Activated T-cell treated with anti-CD3 and anti-CD28 coated beads, Interleukin-2, amount 50 U/mL, for 48 hours (primary cell): ENCODE measurements around the gene RXRB.
"Not testable (repeated sequence)": the region's sequence is repeated elsewhere in the genome, so short reads cannot be mapped to it uniquely, and the experiment has no call there.

Source experiments
- DNase-seq, 2 experiments: peaks; one replicate each; pipeline ENCODE4 v3.0.0-alpha.2; 2020

The RXRB gene

DNA sequence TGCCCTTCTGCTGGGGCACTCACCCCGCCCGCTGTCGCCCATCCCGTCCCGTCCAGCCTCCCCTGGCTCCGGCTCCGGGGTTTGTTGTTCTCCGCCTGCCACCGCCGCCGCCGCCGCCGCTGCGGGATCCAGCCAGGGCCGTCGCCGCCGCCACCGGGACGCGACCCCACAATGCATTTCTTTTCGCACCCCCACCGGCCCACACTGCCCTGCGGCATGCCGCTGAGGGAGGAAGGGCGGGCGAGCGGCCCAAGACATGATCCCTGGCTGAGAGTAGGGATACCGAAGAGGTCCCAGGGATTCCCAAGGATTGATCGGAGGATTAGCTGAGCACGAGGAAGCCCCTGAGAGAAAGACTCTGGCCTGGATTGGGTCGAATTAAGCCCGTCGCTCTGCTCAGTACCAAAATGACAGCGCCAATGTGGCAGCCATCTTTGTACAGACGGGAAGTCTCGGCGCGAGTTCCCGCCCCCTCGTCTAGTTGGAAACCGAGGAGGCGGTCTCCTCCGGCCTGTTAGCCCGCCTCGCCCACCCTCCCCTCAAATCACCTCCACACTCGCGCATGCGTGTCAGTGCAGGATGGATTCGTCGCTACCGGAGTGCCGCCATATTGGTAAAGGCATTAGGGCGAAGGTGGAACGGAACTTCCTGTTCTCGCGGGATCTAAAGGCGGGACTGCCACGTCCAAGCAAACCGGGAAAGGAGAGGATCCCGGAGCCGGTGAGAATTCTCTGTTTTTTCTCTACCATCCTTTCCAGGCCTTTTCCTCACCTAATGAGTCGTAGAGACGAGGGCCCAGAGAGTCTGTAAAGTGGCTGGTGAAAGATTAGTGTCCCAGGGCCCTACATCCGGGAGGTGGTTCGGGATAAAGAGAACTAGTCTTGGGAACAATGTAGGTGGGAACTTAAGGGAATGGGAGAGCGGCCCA lies at the start of gene RXRB, which contains the start of gene SLC39A7:
TSS of gene RXRB (minus strand) at position 447 of the 928 bp plus-strand sequence. CDS start at position 258, 189 bp downstream.
TSS of gene SLC39A7 (plus strand) at position 649 of the 928 bp plus-strand sequence. CDS start 379 bp downstream, outside the sequence.
- DNase-seq, result peak; percentile 99

DNA sequence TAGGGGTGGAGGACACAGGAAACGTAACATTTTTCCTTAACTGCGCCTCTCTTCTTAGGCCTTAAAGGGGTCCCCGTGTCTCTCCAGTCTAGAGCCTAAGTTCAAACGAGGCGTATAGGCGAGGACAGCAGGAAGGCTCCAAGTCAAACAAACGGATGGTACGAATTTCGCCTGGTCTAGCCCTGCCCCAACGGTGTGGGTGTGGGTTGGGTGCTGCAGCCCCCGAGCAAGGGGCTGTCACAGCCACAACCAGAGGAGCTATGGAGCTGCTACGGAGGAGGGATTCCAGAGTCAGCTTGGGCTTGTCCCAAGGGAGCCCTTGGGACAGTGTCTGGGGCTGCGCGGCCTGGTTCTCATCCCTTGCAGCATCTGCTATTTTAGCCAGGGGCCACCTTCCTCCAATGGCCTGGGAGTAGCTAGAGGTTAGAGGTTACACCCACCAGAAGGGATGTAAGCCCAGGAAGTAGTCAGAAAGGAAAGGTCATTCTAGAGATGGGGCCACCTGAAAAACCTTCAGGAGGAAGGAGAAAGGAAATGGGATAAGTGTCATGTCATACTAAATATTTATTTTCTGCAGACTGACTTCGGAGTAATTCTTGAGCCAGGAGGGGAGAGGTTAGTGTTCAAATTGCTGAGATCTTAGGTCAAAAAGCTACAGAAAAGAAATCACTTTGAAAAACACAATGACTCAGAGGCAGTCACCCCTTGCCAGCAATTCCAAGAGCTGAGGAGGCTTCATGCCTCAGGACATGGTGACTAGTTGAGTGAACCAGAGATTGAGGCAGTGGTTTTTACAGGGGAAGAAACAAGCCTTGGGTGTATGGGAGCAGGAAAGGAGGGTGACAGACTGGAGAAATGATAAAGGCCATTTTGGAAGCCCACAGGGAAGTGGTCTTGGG lies 49.5 kb upstream of the RXRB start:
- DNase-seq, result peak in 1 of 2 experiments; percentile 47

DNA sequence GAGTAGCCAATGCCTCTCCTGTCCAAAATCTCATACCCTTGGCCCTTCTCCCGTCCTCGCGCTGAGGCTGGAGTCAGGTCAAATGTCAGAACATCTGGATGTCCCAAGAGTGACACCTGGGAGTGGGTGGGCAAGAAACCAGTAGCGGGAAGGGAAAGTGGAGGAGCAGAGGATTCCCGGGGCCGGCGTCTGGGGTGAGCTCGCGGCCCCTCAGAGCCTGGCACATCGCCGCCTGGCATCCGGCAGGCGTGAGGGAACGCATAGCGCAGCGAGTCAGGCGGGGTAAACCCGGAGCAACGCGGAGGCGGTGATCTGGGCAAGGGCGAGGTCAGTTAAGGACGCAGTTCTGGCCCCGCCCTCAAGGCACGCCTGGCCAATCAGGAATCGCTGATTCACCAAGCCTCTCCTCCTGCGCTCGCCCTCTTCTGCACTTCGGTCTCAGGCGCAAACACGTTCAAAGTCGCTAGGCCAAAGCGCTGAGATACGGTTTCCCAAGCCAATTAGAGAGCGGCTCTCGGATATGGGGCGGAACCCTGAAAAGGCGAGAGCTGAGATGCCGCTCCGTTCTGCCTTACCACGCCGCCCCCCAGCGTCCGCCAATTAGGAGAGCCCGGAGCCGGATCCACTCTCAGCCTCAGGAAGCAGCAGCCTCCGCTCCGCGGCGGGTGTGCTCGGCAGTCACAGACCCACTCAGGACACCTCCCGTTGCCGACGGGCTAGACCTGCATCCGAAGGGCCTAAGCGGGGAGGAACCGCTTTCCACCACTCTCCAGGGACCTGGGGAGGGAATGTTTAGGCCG lies 48.7 kb upstream of the RXRB start:
- peak; percentile 96 to 98 for DNase-seq

DNA sequence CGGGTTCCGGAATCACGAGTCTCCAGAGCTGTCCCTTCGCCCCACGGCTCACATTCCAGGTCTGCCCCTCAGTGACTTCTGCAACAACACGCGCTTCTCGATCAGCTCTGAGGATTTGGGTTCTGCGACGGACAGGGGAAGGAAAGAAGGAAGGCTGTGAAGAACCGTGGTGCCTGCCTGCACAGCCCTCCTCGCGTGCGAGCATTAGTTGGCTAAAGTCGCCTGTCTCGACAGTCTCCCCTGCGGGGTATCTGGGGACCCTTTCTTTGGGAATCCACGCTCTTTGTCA lies 48.1 kb upstream of the RXRB start:
- no peak for DNase-seq

DNA sequence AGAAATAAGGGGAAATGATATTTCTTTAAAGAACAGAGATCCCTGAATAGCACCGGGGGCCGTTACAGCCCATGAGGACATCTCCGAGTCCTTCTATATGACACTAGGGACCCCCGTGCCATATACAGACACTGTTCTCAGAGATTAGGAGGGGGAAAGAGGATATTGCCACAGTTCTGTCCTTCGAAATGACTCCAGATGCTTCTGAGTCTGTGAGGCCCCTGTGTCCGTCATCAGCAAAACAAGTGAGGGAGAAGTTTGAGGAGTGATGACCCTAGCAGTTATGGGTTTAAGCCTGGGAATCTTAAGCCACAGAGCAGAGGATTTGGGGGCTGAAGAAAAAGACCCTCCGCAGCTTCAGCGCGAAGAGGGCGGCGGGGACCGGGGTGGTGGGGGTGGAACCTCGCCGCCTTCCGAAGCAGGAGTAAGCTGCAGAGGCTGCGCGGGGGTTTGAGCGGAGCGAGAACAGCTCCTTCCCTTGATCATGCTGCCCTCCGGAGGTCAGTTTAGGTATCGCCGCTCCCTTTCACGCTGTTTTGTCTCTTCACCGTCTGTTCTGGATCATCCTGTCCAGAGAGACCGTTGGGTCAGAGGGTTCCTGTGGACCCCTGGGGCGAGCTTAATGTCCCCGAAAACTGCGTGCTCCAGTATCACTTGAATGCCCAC lies 47.6 kb upstream of the RXRB start:
- DNase-seq, result peak; percentile 96 to 98

DNA sequence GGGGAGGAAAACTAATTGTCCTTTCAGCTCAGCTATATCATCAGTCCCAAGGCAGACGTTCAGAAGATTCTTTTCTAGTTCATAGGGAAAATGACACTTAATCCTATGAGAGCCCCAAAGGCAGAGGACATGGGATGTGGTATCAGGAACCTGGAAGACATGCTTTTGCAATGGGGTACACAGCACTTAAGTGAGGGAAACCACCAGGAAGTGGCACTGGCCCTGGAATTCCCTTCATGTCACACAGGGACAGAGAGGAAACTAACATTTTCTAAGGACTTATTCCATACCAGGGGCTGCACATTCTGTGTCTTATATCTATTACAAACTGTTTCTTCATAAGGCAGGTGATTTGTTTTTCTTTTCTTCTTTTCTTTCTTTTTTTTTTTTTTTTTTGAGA lies 43.0 kb upstream of the RXRB start:
- no peak for DNase-seq

DNA sequence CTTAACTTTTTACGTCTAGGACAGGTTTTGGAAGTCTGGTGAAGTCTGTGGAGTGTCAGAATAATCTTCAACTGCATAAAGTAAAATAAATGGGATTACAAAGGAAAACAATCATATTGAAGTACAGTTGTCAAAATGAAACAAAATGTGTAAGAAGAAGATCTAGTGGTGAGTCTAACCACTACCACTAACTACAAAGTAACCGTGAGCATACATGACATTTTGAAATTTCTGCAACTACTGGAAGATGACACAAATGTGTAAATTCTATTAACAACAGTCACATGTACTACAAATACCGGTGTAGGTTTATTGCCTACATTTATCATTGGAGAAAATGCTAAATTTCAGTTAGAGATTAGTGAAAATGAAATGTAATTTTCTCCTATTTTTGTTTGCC lies 41.5 kb upstream of the RXRB start:
- no peak for DNase-seq

DNA sequence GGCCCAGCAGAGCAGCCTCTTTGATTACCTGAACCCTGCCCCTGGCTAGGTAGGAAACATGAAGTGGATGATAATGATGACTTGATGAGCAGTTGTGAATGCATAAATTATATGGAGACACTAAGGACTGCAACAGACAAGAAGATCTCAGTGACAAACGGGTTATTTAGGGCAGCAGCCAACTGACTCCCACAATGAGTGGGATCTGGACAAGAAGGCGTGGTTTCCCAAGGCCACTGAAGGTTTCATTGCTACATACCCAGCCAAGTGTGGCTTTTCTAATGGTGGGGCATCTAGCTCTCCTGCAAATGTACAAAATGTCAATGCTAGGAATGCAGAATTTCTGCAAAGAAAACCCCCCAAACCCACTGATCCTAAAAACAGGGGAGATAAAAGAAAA lies 37.3 kb upstream of the RXRB start:
- DNase-seq, result no peak

DNA sequence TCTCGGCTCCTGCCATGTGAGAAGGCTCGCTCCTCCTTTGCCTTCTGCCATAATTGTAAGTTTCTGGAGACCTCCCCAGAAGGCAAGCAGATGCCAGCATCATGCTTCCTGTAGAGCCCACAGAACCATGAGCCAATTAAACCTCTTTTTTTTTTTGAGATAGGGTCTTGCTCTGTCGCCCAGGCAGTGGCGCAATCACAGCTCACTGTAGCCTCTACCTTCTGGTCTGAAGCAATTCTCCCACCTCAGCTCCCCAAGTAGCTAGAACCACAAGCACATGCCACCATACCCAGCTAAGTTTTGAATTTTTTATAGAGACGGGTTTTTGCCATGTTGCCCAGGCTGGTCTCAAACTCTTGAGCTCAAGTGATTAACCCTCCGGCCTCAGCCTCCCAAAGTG lies 36.4 kb upstream of the RXRB start:
- no peak for DNase-seq

DNA sequence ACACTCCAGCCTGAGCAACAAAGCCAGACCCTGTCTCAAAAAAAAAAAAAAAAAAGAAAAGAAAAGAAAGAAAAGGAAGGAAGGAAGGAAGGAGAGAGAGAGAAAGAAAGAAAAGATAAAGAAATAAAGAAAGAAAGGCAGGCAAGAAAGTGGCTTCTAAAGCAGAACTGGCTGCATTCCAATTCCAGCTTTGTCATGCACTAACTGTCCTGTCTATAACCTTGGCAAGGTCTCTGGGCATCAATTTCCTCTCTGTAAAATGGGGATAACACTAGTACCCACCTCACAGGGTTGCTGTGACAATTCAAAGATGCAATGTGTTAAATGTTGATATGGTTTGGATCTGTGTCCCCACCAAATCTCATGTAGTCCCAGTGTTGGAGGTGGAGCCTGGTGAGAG lies 35.9 kb upstream of the RXRB start:
- no peak for DNase-seq

DNA sequence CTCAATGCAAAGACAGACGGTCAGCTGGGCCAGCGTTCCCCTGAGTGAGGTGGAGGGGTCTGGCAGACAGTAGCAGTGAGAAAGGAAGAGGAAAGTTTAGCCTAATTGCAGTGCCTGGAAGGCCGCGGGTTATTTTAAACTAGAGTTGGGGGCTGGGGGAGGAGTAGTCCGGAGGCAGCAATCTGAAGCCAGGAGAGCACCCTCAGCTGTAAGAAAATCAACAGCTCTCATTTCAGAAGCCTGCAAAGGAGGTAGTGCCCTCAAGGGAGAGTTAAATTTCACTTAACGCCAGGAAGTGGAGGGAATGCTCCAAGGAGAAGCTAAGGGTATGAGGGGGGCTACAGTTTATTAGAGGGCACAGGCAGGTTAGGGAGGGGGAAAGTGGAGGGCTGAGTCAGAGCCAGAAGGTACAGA lies 34.8 kb upstream of the RXRB start:
- no peak for DNase-seq

DNA sequence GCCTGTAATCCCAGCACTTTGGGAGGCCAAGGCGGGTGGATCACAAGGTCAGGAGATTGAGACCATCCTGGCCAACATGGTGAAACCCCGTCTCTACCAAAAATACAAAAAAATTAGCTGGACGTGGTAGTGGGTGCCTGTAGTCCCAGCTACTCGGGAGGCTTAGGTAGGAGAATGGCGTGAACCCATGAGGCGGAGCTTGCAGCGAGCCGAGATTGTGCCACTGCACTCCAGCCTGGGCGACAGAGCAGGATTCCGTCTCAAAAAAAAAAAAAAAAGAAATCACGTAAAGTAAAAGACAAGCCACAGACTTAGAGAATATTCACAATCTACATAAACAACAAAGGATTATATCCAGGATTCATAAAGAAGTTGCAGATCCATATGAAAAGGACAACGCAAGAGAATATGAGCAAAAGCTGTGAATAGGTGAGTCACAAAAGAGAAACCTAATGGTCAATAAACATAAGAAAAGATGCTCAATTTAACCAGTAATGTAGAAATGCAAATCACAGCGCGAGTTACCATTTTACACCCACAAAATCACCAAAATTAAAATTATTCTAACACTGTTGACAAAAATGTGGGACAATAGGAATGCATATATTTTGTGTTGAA lies 26.1 kb upstream of the RXRB start:
- not testable (repeated sequence) for DNase-seq

DNA sequence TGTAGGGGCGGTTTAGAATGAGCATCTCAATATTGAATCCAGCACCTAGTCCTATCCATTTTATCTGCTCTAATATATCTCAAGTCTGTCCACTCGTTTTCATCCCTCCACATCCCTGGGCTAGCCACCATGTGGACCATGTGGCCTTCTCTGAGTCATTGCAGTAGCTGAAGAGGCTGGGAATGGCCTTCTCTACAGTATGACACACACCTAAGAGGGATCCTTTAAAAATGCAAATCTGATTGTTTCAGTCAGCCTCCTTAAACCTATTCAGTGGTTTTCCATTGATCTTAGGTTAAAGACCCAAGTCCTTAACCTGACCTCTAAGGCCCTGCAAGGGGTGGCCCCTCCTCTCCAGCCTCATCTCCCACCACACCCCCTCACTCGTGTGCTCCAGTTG lies 17.2 kb upstream of the RXRB start:
- no peak for DNase-seq

DNA sequence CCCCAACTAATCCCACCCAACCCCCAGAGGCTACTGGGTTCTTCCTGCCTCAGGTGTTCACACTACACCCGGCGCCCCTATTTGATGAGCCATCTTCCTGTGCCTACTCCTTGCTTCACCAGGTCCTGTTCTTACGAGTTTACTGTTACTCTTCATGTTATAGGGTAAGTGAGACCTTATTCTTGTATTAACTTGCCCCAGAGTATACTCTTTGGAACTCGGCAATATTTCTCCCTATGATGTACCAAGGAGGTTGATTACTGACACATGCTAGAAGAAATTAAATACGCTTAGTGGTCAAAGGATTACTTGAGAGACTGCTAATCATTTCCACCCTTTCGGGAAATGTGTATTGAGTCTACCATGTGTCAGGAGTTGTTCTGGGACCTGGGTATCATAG lies 16.8 kb upstream of the RXRB start:
- no peak for DNase-seq

DNA sequence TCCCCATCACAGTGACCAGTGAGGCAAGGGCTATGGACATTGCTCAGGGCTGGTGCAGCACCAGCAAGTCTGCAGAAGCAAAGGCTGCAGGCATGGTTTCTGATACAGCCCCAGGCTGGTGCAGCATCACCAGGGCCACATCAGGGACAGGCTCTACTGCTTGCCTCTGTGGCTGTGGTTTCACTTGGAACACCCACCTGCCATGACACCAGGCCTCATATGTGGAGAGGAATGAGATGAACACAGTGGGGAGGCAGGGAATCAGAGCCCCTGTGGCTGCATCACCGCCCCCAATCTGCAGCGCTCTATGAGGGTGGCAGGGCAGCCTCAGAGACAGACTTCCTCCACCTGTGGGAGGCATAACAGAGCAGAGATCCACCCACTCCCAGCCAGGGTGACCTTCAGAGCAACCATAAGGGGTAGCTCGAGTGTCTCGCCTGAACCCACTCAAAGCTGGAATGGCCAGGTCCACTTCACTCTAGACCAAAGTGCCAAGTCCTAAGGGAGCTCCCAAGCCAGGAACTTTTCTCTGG lies 15.7 kb upstream of the RXRB start:
- no peak for DNase-seq

DNA sequence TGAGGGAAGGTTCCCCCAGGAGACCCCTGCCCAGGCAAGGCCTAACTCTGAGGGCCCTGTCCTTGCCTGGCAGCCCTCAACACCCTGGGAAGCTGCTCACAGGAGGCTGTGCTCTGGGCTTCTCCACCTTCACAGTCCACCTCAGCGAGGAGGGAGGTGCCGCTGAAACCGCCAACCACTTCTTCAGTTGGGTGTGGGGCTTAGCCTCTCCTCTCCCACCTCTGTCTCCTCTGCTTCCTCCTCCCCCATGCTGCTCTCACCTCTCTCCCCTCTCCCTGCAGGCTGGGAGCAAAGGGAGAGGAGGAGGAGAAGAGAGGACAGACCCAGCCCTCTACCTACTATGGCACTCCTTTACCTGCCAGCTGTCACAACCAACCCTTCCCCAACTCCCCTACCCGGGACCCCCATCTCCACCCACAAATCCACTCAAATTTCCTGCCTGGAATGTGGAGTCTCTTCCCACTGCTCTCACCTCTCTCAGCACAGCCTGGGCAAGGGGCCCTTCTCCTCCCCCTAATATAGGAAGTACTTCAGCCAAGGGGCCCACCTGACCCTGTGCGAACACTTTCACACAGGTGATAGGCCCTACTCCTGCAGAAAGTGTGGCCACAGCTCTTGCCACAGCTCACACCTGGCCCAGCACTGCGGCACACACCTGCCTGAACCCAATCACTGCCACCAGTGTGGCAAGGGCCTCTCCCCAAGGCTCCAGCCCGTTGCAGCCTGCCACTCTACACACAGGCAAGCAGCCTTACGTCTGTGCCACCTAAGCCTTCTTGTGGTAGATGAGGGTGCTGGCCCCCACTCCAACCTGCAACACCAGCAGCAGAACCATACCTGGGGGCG lies 15.0 kb upstream of the RXRB start:
- no peak for DNase-seq

DNA sequence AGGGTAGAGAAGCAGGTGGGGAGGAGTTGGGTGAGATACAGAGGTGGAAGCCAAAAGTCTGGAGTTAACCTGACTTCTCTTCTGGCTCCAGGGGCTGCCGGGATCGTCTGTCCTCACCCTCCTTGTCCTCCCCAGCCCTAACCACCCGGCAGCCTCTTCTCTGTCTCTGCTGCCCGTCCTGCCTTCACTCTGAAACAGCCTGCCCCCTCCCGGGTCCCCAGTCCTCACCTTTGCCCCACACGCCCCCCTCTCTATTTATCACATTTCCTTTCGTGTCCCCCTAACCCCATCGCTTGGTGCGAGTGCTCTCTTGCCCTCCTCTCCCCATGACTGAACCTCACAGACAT lies 13.5 kb upstream of the RXRB start:
- DNase-seq, result no peak

DNA sequence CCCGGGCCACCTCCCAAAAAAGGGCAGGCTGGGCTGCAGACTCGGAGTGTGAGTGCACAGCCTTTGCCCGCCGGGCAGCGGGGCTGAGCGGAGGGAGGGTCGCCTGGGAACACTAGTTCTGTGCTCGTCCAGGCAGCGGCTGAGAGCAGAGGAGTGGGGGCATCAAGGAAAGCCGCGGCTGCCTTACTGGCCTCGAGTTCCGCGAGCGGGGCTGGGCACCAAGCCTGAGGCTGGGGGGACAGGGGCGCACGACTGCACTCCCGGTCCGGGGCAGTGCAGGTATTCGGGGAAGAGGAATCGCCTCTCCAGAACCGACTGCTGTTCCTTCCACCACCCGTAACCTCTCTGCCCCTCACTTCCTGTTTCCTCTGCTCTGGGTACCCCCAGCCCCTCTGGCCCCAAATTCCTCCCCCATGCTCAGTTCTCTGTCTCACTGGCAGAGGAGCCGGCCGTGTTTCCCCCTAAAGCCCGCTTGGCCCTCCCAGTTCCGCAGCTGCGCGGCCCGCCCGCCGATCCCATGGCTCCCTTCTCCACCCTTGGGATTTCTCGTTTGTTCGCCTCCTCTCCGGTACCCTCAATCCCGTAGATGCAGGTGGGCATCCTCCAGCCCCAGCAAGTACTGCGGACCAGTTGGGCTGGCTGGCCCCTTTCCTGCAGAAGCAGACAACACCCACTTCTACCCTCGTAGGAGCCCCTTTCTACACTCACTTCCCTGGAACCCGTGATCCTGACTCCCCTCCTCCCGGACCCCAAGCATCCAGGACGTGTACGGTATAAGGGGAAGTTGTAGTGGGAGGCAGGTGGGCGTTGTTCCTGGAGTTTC lies 12.9 kb upstream of the RXRB start:
- no peak for DNase-seq

DNA sequence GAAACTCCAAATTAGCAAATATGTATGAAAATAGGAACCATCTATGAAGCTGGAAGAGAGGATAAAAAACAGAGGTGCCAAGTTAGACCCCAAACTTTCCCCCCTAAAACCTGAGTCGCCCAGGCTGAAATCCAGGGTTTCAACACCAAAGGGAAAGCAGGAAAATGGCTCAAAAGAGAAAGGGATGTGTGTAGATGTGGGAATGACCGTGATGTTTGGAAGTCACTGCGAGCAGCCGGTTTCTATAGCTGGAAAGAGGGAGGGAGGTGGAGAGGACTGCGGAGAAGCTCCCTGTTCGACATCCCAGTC lies 12.3 kb upstream of the RXRB start:
- no peak for DNase-seq
